WTC11 (cell line): ENCODE data around the gene MPP7. TPM values are rescaled to one million over a fixed set of nuclear protein-coding genes. Genes with fewer than 3 reads are reported as not detected.

Experiments
- ATAC-seq: fragments of 200-7000 bp; cut with Tn5 transposase; 2 replicates; pipeline ENCODE4 v1.10.0; 2021; ENCODE audit warnings: mild to moderate bottlenecking, moderate library complexity
- CTCF ChIA-PET: fragments of 300-600 bp; sonication (Branson Sonifier 250); formaldehyde crosslinking; loops from one replicate; lab custom pipeline; 2021; ENCODE audit warnings: antibody characterized with exemption; lab: Charles Lee
- POLR2A ChIA-PET: fragments of 350-600 bp; sonication (Branson Sonifier 250); formaldehyde crosslinking; loops from one replicate; lab custom pipeline; 2021; ENCODE audit warnings: antibody characterized with exemption; lab: Charles Lee
- DNase-seq: peaks from one replicate; pipeline ENCODE4 v3.0.0; 2021; ENCODE audit warnings: low spot score
- H3K27ac Mint-ChIP-seq: 2 replicates; pipeline ENCODE4 v1.8.0; 2021; ENCODE audit warnings: mixed read lengths
- H3K27me3 Mint-ChIP-seq: 2 replicates; pipeline ENCODE4 v1.8.0; 2021; ENCODE audit warnings: low read depth, mild to moderate bottlenecking, moderate library complexity, mixed read lengths
- H3K36me3 Mint-ChIP-seq: 2 replicates; pipeline ENCODE4 v1.8.0; 2021; ENCODE audit warnings: mixed read lengths
- H3K4me1 Mint-ChIP-seq: 2 replicates; pipeline ENCODE4 v1.8.0; 2022; ENCODE audit warnings: mixed read lengths
- H3K4me3 Mint-ChIP-seq: 2 replicates; pipeline ENCODE4 v1.8.0; 2021; ENCODE audit warnings: mild to moderate bottlenecking, moderate library complexity, mixed read lengths
- H3K9me3 Mint-ChIP-seq: 2 replicates; pipeline ENCODE4 v1.8.0; 2021; ENCODE audit warnings: mixed read lengths
- CREB1 ChIP-seq: sonication (generic); formaldehyde crosslinking; IDR thresholded peaks from 2 replicates; pipeline ENCODE4 v1.8.0; 2023; ENCODE audit warnings: mild to moderate bottlenecking, missing genetic modification reagents
- FOXJ3 ChIP-seq: sonication (generic); formaldehyde crosslinking; IDR thresholded peaks from 2 replicates; pipeline ENCODE4 v1.9.0; 2021; ENCODE audit warnings: missing genetic modification reagents, mild to moderate bottlenecking, borderline replicate concordance
- FOXK1 ChIP-seq: sonication (generic); formaldehyde crosslinking; IDR thresholded peaks from 2 replicates; pipeline ENCODE4 v1.8.0; 2022; ENCODE audit warnings: mild to moderate bottlenecking, moderate library complexity, missing genetic modification reagents
- GABPB1 ChIP-seq: sonication (generic); formaldehyde crosslinking; IDR thresholded peaks from 2 replicates; pipeline ENCODE4 v1.8.1; 2023; ENCODE audit warnings: mild to moderate bottlenecking, missing genetic modification reagents
- GRHL2 ChIP-seq: fragments of 250-450 bp; sonication (Bioruptor Pico); IDR thresholded peaks from 2 replicates; pipeline ENCODE4 v1.8.0; 2022; ENCODE audit warnings: mild to moderate bottlenecking, moderate library complexity; ENCODE audit not compliant: insufficient replicate concordance, severe bottlenecking
- KAT7 ChIP-seq: sonication (generic); formaldehyde crosslinking; IDR thresholded peaks from 2 replicates; pipeline ENCODE4 v1.8.1; 2023; ENCODE audit warnings: missing genetic modification reagents, mild to moderate bottlenecking, borderline replicate concordance
- NFYB ChIP-seq: sonication (generic); formaldehyde crosslinking; conservative IDR thresholded peaks from 2 replicates; pipeline ENCODE4 v1.8.0; 2022; ENCODE audit warnings: low read depth, missing genetic modification reagents
- NR1H2 ChIP-seq: sonication (generic); formaldehyde crosslinking; IDR thresholded peaks from 2 replicates; pipeline ENCODE4 v1.9.0; 2021; ENCODE audit warnings: mild to moderate bottlenecking, moderate library complexity, missing genetic modification reagents
- NR2C2 ChIP-seq: sonication (generic); formaldehyde crosslinking; IDR thresholded peaks from 2 replicates; pipeline ENCODE4 v1.8.0; 2022; ENCODE audit warnings: mild to moderate bottlenecking, missing genetic modification reagents
- RELA ChIP-seq: sonication (generic); formaldehyde crosslinking; IDR thresholded peaks from 2 replicates; pipeline ENCODE4 v1.8.1; 2022; ENCODE audit warnings: missing genetic modification reagents, mild to moderate bottlenecking, borderline replicate concordance
- SOX15 ChIP-seq: fragments of 250-450 bp; sonication (Bioruptor Pico); IDR thresholded peaks from 2 replicates; pipeline ENCODE4 v1.9.0; 2021; ENCODE audit warnings: mild to moderate bottlenecking
- ZNF396 ChIP-seq: fragments of 250-450 bp; sonication (Bioruptor Pico); IDR thresholded peaks from 2 replicates; pipeline ENCODE4 v1.8.0; 2021; ENCODE audit warnings: mild to moderate bottlenecking, moderate library complexity, borderline replicate concordance
- ZNF423 ChIP-seq: fragments of 250-450 bp; sonication (Bioruptor Pico); IDR thresholded peaks from 2 replicates; pipeline ENCODE4 v2.1.2; 2022; ENCODE audit warnings: mild to moderate bottlenecking, moderate library complexity
- total RNA-seq: library from RNA; stranded (reverse); gene quantifications from 3 replicates; pipeline ENCODE4 v1.2.3, GENCODE V29; 2021
- TF ChIP-seq, protein P1 (sequence below): sonication (generic); formaldehyde crosslinking; IDR thresholded peaks from 2 replicates; pipeline ENCODE4 v1.8.1; 2022; ENCODE audit warnings: mild to moderate bottlenecking, missing genetic modification reagents, moderate library complexity, borderline replicate concordance
- TF ChIP-seq, protein P2 (sequence below): fragments of 250-450 bp; sonication (Bioruptor Pico); IDR thresholded peaks from 2 replicates; pipeline ENCODE4 v2.1.2; 2022; ENCODE audit warnings: mild to moderate bottlenecking, moderate library complexity
- TF ChIP-seq, protein P3 (sequence below): sonication (generic); formaldehyde crosslinking; IDR thresholded peaks from 2 replicates; pipeline ENCODE4 v1.8.0; 2022; ENCODE audit warnings: mild to moderate bottlenecking, missing genetic modification reagents
- TF ChIP-seq, protein P4 (sequence below): fragments of 250-450 bp; sonication (Bioruptor Pico); IDR thresholded peaks from 2 replicates; pipeline ENCODE4 v1.9.0; 2021; ENCODE audit warnings: moderate library complexity, mild to moderate bottlenecking, inconsistent platforms, borderline replicate concordance
- TF ChIP-seq, protein P5 (sequence below): sonication (generic); formaldehyde crosslinking; IDR thresholded peaks from 2 replicates; pipeline ENCODE4 v1.8.0; 2023; ENCODE audit warnings: missing genetic modification reagents, mild to moderate bottlenecking, borderline replicate concordance

MPP7 gene
- total RNA-seq, 1 experiment from 2014 or later: 9.1 TPM

DNA sequence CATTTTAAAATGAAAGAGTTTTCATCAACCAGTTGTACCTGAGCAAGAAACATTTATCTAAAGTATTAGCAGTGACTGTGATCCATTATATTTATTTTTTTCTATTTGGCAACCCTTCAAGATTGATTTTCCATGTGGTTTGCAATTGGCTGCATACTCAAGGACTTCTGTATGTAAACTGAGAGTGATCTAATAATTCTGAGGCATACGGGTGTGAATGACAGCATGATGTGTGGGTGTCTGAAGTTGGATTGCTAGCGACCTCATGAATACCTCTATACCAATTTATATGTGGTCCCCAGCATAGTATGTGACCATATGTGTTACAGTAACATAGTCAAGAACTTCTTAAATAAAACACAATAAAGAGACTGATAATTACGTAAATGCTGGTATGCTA is 8.2 kb upstream of the MPP7 start:
- Mint-ChIP-seq H3K36me3 (peaks cover 4% of the 10 kb centered on the region; the same call in 1 of the 2 replicates), H3K4me3 (no peak overlapping the region), H3K4me1 (no peaks in the 10 kb centered on the region), H3K27ac (no peak overlapping the region), H3K27me3 (peaks cover 11% of the 10 kb centered on the region), H3K9me3 (peaks cover 12% of the 10 kb centered on the region)
- CTCF ChIA-PET: no interaction called here
- DNase-seq: no peak
- POLR2A ChIA-PET: no interaction called here
- TF ChIP-seq, protein P1, sequence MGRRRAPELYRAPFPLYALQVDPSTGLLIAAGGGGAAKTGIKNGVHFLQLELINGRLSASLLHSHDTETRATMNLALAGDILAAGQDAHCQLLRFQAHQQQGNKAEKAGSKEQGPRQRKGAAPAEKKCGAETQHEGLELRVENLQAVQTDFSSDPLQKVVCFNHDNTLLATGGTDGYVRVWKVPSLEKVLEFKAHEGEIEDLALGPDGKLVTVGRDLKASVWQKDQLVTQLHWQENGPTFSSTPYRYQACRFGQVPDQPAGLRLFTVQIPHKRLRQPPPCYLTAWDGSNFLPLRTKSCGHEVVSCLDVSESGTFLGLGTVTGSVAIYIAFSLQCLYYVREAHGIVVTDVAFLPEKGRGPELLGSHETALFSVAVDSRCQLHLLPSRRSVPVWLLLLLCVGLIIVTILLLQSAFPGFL (CRISPR knock-in tag): no peak
- no peak for TF ChIP-seq GRHL2 (CRISPR knock-in tag)
- TF ChIP-seq CREB1 (CRISPR knock-in tag): no peak
- TF ChIP-seq GABPB1 (CRISPR knock-in tag): no peak
- no peak for ATAC-seq

DNA sequence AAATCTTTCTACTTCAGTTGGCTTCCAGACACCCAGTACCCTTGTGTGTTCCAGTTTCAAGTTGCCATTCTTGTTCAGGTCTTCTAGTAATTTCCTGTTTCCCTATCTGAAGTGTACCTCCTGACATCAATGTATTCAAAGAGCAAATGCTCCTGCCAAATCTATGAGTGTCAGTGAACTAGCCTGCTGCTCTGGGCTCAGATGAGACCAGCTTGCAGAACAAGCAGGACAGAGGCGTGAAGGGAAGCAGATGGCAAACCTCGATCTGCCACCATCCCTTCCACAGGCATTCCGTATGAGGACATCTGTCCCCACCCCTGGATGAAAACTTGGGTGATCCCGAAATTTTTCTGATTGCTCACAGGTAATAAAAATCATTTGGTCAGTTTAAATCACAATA is 4.4 kb upstream of the MPP7 start:
- TF ChIP-seq ZNF423: no peak
- no peak for TF ChIP-seq FOXJ3 (CRISPR knock-in tag)
- no peak for TF ChIP-seq NR2C2 (CRISPR knock-in tag)
- TF ChIP-seq, all 79 proteins: peak for 0
- Mint-ChIP-seq H3K27me3 (peaks cover 36% of the 10 kb centered on the region), H3K4me1 (peaks cover 8% of the 10 kb centered on the region), H3K27ac (no peak overlapping the region), H3K36me3 (peaks cover 2% of the 10 kb centered on the region; the same call in 1 of the 2 replicates), H3K9me3 (peaks cover 6% of the 10 kb centered on the region), H3K4me3 (no peak overlapping the region)
- ChIA-PET POLR2A (interaction anchor here (0.6 kb wide), 1 partner anchor 922 kb away, joined by 4 read pairs; no protein-coding TSS in a partner anchor), CTCF (no interaction called here)
- ATAC-seq (no peak), DNase-seq (no peak)

DNA sequence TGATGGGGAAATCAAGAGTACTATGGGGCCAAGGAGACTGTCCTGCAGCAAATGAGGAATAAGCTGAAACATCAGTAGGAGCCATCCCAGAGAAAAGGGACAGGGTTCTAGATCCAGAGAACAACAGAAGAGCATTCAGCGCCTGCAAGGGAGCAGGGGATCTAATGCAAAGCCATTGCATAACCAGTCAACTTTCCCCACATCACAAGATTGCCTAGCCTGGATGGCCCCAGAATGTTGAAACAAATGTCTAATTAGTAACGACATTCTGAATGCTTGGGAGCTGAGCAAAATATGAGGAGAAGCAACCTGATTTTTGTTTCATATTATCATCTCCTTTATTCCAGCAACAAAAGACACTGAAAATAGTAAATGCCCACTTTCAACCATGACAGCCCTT is 2.7 kb upstream of the MPP7 start:
- H3K27me3 Mint-ChIP-seq: peaks cover 36% of the 10 kb centered on the region
- DNase-seq (no peak), ATAC-seq (no peak)
- CTCF ChIA-PET: no interaction called here
- no peaks in the 10 kb centered on the region for H3K36me3 Mint-ChIP-seq
- H3K9me3 Mint-ChIP-seq: no peaks in the 10 kb centered on the region
- no peak overlapping the region for H3K27ac Mint-ChIP-seq
- POLR2A ChIA-PET: no interaction called here
- H3K4me3 Mint-ChIP-seq: no peak overlapping the region
- H3K4me1 Mint-ChIP-seq: peaks cover 18% of the 10 kb centered on the region
- TF ChIP-seq NR1H2 (CRISPR knock-in tag) (no peak), RELA (CRISPR knock-in tag) (no peak)

DNA sequence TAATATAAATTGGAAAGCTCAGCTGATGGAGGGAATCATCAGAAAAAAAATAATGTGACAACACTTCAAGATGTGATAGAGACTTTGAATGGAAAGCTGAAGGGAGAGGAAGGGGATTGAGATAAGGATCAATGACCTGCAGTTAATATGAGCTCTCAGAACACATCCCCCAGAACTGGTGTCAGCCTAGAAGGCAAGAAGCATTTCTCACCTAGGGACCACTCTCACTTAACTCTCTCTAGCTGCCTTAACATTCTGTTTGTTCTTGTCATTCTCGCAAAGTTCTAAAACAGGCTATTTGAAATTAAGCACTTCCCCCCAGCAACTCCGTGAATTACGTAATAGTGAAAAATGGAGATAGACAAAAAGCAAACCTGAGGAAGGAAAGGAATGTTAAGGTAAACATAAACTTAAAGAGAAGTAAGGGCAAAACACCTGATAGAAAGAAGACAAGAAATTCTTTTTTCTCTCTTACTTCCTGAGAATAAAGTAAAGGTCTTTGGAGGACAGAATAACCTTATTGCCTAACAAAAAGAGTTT is 1.2 kb upstream of the MPP7 start:
- Mint-ChIP-seq H3K4me1 (peaks cover 21% of the 10 kb centered on the region), H3K36me3 (no peaks in the 10 kb centered on the region), H3K4me3 (peak overlapping the region; percentile 96), H3K9me3 (no peaks in the 10 kb centered on the region), H3K27me3 (peaks cover 33% of the 10 kb centered on the region), H3K27ac (no peak overlapping the region)
- DNase-seq: no peak
- ChIA-PET POLR2A (no interaction called here), CTCF (interaction anchor here (0.6 to 2.6 kb wide), 3 partner anchors 13 to 90 kb away, joined by 3 to 22 read pairs (median 6); no protein-coding TSS in a partner anchor)
- no peak for ATAC-seq
- TF ChIP-seq KAT7 (no peak), NFYB (CRISPR knock-in tag) (no peak), ZNF396 (CRISPR knock-in tag) (no peak), FOXK1 (no peak), SOX15 (no peak)
- TF ChIP-seq, protein P2, sequence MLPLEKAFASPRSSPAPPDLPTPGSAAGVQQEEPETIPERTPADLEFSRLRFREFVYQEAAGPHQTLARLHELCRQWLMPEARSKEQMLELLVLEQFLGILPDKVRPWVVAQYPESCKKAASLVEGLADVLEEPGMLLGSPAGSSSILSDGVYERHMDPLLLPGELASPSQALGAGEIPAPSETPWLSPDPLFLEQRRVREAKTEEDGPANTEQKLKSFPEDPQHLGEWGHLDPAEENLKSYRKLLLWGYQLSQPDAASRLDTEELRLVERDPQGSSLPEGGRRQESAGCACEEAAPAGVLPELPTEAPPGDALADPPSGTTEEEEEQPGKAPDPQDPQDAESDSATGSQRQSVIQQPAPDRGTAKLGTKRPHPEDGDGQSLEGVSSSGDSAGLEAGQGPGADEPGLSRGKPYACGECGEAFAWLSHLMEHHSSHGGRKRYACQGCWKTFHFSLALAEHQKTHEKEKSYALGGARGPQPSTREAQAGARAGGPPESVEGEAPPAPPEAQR (CRISPR knock-in tag): no peak
- TF ChIP-seq, protein P3, sequence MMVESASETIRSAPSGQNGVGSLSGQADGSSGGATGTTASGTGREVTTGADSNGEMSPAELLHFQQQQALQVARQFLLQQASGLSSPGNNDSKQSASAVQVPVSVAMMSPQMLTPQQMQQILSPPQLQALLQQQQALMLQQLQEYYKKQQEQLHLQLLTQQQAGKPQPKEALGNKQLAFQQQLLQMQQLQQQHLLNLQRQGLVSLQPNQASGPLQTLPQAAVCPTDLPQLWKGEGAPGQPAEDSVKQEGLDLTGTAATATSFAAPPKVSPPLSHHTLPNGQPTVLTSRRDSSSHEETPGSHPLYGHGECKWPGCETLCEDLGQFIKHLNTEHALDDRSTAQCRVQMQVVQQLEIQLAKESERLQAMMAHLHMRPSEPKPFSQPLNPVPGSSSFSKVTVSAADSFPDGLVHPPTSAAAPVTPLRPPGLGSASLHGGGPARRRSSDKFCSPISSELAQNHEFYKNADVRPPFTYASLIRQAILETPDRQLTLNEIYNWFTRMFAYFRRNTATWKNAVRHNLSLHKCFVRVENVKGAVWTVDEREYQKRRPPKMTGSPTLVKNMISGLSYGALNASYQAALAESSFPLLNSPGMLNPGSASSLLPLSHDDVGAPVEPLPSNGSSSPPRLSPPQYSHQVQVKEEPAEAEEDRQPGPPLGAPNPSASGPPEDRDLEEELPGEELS (CRISPR knock-in tag): no peak
- TF ChIP-seq, protein P4, sequence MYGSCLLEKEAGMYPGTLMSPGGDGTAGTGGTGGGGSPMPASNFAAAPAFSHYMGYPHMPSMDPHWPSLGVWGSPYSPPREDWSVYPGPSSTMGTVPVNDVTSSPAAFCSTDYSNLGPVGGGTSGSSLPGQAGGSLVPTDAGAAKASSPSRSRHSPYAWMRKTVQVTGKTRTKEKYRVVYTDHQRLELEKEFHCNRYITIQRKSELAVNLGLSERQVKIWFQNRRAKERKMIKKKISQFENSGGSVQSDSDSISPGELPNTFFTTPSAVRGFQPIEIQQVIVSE (CRISPR knock-in tag): no peak
- TF ChIP-seq, protein P5, sequence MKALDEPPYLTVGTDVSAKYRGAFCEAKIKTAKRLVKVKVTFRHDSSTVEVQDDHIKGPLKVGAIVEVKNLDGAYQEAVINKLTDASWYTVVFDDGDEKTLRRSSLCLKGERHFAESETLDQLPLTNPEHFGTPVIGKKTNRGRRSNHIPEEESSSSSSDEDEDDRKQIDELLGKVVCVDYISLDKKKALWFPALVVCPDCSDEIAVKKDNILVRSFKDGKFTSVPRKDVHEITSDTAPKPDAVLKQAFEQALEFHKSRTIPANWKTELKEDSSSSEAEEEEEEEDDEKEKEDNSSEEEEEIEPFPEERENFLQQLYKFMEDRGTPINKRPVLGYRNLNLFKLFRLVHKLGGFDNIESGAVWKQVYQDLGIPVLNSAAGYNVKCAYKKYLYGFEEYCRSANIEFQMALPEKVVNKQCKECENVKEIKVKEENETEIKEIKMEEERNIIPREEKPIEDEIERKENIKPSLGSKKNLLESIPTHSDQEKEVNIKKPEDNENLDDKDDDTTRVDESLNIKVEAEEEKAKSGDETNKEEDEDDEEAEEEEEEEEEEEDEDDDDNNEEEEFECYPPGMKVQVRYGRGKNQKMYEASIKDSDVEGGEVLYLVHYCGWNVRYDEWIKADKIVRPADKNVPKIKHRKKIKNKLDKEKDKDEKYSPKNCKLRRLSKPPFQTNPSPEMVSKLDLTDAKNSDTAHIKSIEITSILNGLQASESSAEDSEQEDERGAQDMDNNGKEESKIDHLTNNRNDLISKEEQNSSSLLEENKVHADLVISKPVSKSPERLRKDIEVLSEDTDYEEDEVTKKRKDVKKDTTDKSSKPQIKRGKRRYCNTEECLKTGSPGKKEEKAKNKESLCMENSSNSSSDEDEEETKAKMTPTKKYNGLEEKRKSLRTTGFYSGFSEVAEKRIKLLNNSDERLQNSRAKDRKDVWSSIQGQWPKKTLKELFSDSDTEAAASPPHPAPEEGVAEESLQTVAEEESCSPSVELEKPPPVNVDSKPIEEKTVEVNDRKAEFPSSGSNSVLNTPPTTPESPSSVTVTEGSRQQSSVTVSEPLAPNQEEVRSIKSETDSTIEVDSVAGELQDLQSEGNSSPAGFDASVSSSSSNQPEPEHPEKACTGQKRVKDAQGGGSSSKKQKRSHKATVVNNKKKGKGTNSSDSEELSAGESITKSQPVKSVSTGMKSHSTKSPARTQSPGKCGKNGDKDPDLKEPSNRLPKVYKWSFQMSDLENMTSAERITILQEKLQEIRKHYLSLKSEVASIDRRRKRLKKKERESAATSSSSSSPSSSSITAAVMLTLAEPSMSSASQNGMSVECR (CRISPR knock-in tag): no peak
